Trophoblast cell (in vitro differentiated cells and primary cell): ENCODE results near the gene RNF130.

Experiments
- DNase-seq, 2 donors: peaks; one replicate each; pipeline ENCODE4 v3.0.0-alpha.2; 2016
- H2AFZ ChIP-seq: 2 replicates; pipeline ENCODE4 v1.6.1; 2013; ENCODE audit warnings: low read length, moderate library complexity, mild to moderate bottlenecking; ENCODE audit not compliant: insufficient read depth, poor library complexity
- H2AK5ac ChIP-seq: 2 replicates; pipeline ENCODE4 v1.6.1; 2013; ENCODE audit warnings: mild to moderate bottlenecking, low read length
- H2BK120ac ChIP-seq: 2 replicates; pipeline ENCODE4 v1.6.1; 2013; ENCODE audit warnings: low read length, mild to moderate bottlenecking, moderate library complexity; ENCODE audit not compliant: insufficient read depth, poor library complexity
- H2BK12ac ChIP-seq: 2 replicates; pipeline ENCODE4 v1.6.1; 2013; ENCODE audit warnings: mild to moderate bottlenecking, low read length, moderate library complexity
- H2BK5ac ChIP-seq: 2 replicates; pipeline ENCODE4 v1.6.1; 2013; ENCODE audit warnings: low read length, low read depth, moderate library complexity, mild to moderate bottlenecking; ENCODE audit not compliant: poor library complexity
- H3K14ac ChIP-seq: 2 replicates; pipeline ENCODE4 v1.6.1; 2013; ENCODE audit warnings: mild to moderate bottlenecking, low read length
- H3K18ac ChIP-seq: 2 replicates; pipeline ENCODE4 v1.6.1; 2013; ENCODE audit warnings: mild to moderate bottlenecking, low read length
- H3K23ac ChIP-seq: 2 replicates; pipeline ENCODE4 v1.6.1; 2013; ENCODE audit warnings: low read length
- H3K27ac ChIP-seq: 2 replicates; pipeline ENCODE4 v1.5.1; 2013; ENCODE audit warnings: low read depth, mild to moderate bottlenecking, inconsistent platforms, low read length, moderate library complexity
- H3K27me3 ChIP-seq: 2 replicates; pipeline ENCODE4 v1.6.1; 2013; ENCODE audit warnings: inconsistent platforms, mild to moderate bottlenecking, low read length, moderate library complexity; ENCODE audit not compliant: insufficient read depth
- H3K36me3 ChIP-seq, 2 experiments: 1 replicate in 1 of 2; 2 replicates in 1 of 2; pipeline ENCODE4 v1.6.1; 2013; ENCODE audit warnings: low read length in 2 of 2, mild to moderate bottlenecking in 2 of 2, moderate library complexity in 1 of 2; ENCODE audit not compliant: insufficient read depth in 2 of 2, control insufficient read depth in 1 of 2
- H3K4ac ChIP-seq: 2 replicates; pipeline ENCODE4 v1.6.1; 2013; ENCODE audit warnings: low read depth, mild to moderate bottlenecking, low read length, moderate library complexity
- H3K4me1 ChIP-seq, 2 experiments: 1 replicate in 1 of 2; 2 replicates in 1 of 2; pipeline ENCODE4 v1.6.1; 2013; ENCODE audit warnings: low read length in 2 of 2, mild to moderate bottlenecking in 2 of 2, moderate library complexity in 1 of 2; ENCODE audit not compliant: insufficient read depth in 2 of 2, control insufficient read depth in 1 of 2
- H3K4me2 ChIP-seq: 2 replicates; pipeline ENCODE4 v1.6.1; 2013; ENCODE audit warnings: inconsistent platforms, mild to moderate bottlenecking, low read length, moderate library complexity
- H3K4me3 ChIP-seq: 2 replicates; pipeline ENCODE4 v1.5.1; 2013; ENCODE audit warnings: mild to moderate bottlenecking, low read depth, low read length, inconsistent platforms
- H3K79me1 ChIP-seq: one replicate; pipeline ENCODE4 v1.6.1; 2013; ENCODE audit warnings: low read length
- H3K79me2 ChIP-seq: 2 replicates; pipeline ENCODE4 v1.6.1; 2013; ENCODE audit warnings: low read length, mild to moderate bottlenecking; ENCODE audit not compliant: control insufficient read depth, insufficient read depth, poor library complexity
- H3K9ac ChIP-seq: 2 replicates; pipeline ENCODE4 v1.6.1; 2013; ENCODE audit warnings: mild to moderate bottlenecking, low read length
- H3K9me3 ChIP-seq: 2 replicates; pipeline ENCODE4 v1.6.1; 2013; ENCODE audit warnings: low read depth, mild to moderate bottlenecking, control low read depth, inconsistent platforms, low read length; ENCODE audit not compliant: insufficient read depth
- H4K12ac ChIP-seq: 2 replicates; pipeline ENCODE4 v1.6.1; 2013; ENCODE audit warnings: low read depth, mild to moderate bottlenecking, low read length, moderate library complexity
- H4K8ac ChIP-seq: 2 replicates; pipeline ENCODE4 v1.6.1; 2013; ENCODE audit warnings: low read depth, mild to moderate bottlenecking, low read length, moderate library complexity
- H4K91ac ChIP-seq: one replicate; pipeline ENCODE4 v1.6.1; 2013; ENCODE audit warnings: low read depth, mild to moderate bottlenecking, low read length, moderate library complexity
- WGBS: extraction: QIAGEN DNeasy Blood & Tissue Kit; methylation state at CpG from one replicate; pipeline ENCODE4 v1.1.7; 2013; ENCODE audit warnings: missing lambda C conversion rate; ENCODE audit not compliant: insufficient read length, insufficient coverage; ENCODE audit errors: extremely low coverage; 5-methylcytosine and 5-hydroxymethylcytosine counted together

The RNF130 gene

GRCh38 chr5:180084638-180085561 is 13.3 kb upstream of the RNF130 start:
- no peak overlapping the region for H3K4me2 ChIP-seq
- peak overlapping the region; percentile 18 for H4K12ac ChIP-seq

GRCh38 chr5:180083529-180084060 is 12.0 kb upstream of the RNF130 start:
- Histone ChIP-seq H2AFZ (no peak overlapping the region), H4K91ac (no peak overlapping the region), H3K27ac (no peak overlapping the region), H3K18ac (no peak overlapping the region), H3K36me3 (no peaks in the 10 kb centered on the region), H2BK12ac (no peak overlapping the region), H3K23ac (no peak overlapping the region), H2BK5ac (no peak overlapping the region), H4K12ac (no peak overlapping the region), H2BK120ac (no peak overlapping the region), H3K79me2 (no peaks in the 10 kb centered on the region), H3K4me2 (no peak overlapping the region), H3K79me1 (no peaks in the 10 kb centered on the region), H3K9ac (no peak overlapping the region), H3K4me3 (no peak overlapping the region), H2AK5ac (no peak overlapping the region), H3K9me3 (no peaks in the 10 kb centered on the region), H3K4ac (no peak overlapping the region), H3K4me1 (peaks cover 13 to 16% of the 10 kb centered on the region in 2 experiments), H4K8ac (no peak overlapping the region), H3K14ac (no peak overlapping the region), H3K27me3 (no peaks in the 10 kb centered on the region)
- WGBS, result no CpG with 5 or more reads among the region's 10 CpGs
- no peak for DNase-seq

More at GRCh38 chr5:180084638-180085561, 13.3 kb upstream of the RNF130 start:
- Histone ChIP-seq H3K36me3 (no peaks in the 10 kb centered on the region), H4K8ac (no peak overlapping the region), H3K18ac (no peak overlapping the region), H3K4me3 (no peak overlapping the region), H3K14ac (no peak overlapping the region), H3K4me1 (peaks cover 13 to 16% of the 10 kb centered on the region in 2 experiments), H3K23ac (no peak overlapping the region), H2AK5ac (no peak overlapping the region), H4K91ac (no peak overlapping the region), H3K79me2 (no peaks in the 10 kb centered on the region), H2BK120ac (no peak overlapping the region), H3K4ac (no peak overlapping the region), H3K79me1 (peaks cover under 1% of the 10 kb centered on the region), H3K9ac (no peak overlapping the region), H3K9me3 (no peaks in the 10 kb centered on the region), H2BK5ac (no peak overlapping the region), H3K27ac (no peak overlapping the region), H2AFZ (peak overlapping the region; percentile 45), H2BK12ac (no peak overlapping the region), H3K27me3 (no peaks in the 10 kb centered on the region)
- DNase-seq, result peak; percentile 63 to 87
- no CpG with 5 or more reads among the region's 13 CpGs for WGBS

- H2BK5ac ChIP-seq, result no peak overlapping the region
- no peaks in the 10 kb centered on the region for H3K36me3 ChIP-seq
- no peak overlapping the region for H3K23ac ChIP-seq
These were observed 11.3 kb upstream of the RNF130 start for GRCh38 chr5:180082633-180083420.

GRCh38 chr5:180081481-180081880 is 9.9 kb upstream of the RNF130 start:
- Histone ChIP-seq H3K9me3 (peaks cover 2% of the 10 kb centered on the region), H4K91ac (no peak overlapping the region), H3K4me3 (no peak overlapping the region), H3K14ac (no peak overlapping the region), H2BK120ac (no peak overlapping the region), H3K4me2 (no peak overlapping the region), H3K79me2 (no peaks in the 10 kb centered on the region), H3K4ac (no peak overlapping the region), H2AK5ac (no peak overlapping the region), H3K79me1 (no peaks in the 10 kb centered on the region), H3K27ac (no peak overlapping the region), H2BK12ac (no peak overlapping the region), H2BK5ac (no peak overlapping the region), H3K4me1 (peaks cover 13 to 16% of the 10 kb centered on the region in 2 experiments), H4K12ac (no peak overlapping the region), H3K23ac (no peak overlapping the region), H3K36me3 (no peaks in the 10 kb centered on the region), H3K27me3 (no peaks in the 10 kb centered on the region), H3K9ac (no peak overlapping the region), H4K8ac (no peak overlapping the region), H2AFZ (no peak overlapping the region), H3K18ac (no peak overlapping the region)
- DNase-seq, result no peak
- WGBS, result no CpG with 5 or more reads among the region's 5 CpGs

More at GRCh38 chr5:180082633-180083420, 11.3 kb upstream of the RNF130 start:
- Histone ChIP-seq H3K18ac (no peak overlapping the region), H3K9ac (no peak overlapping the region), H4K12ac (no peak overlapping the region), H3K14ac (no peak overlapping the region), H3K79me2 (no peaks in the 10 kb centered on the region), H3K4me1 (peaks cover 13 to 16% of the 10 kb centered on the region in 2 experiments), H2AFZ (no peak overlapping the region), H2BK12ac (no peak overlapping the region), H3K9me3 (peaks cover 2% of the 10 kb centered on the region), H3K79me1 (no peaks in the 10 kb centered on the region), H3K4me3 (no peak overlapping the region), H3K27me3 (no peaks in the 10 kb centered on the region), H4K91ac (no peak overlapping the region), H2BK120ac (no peak overlapping the region), H3K4ac (no peak overlapping the region), H3K27ac (no peak overlapping the region), H3K4me2 (no peak overlapping the region), H2AK5ac (no peak overlapping the region), H4K8ac (no peak overlapping the region)
- WGBS, result no CpG with 5 or more reads among the region's 17 CpGs
- no peak for DNase-seq
